HG03558 (cell line): Measurements from ENCODE around the gene SGO2.
"Not testable (repeated sequence)": the region's sequence is repeated elsewhere in the genome, so short reads cannot be mapped to it uniquely, and the experiment has no call there.

Source experiments
- ATAC-seq: cut with Tn5 transposase; IDR thresholded peaks from one replicate; pipeline ENCODE4 v1.9.1; 2021; ENCODE audit warnings: moderate number of reproducible peaks; ENCODE audit not compliant: unreplicated experiment; ENCODE audit errors: extremely low read depth

Gene SGO2

DNA sequence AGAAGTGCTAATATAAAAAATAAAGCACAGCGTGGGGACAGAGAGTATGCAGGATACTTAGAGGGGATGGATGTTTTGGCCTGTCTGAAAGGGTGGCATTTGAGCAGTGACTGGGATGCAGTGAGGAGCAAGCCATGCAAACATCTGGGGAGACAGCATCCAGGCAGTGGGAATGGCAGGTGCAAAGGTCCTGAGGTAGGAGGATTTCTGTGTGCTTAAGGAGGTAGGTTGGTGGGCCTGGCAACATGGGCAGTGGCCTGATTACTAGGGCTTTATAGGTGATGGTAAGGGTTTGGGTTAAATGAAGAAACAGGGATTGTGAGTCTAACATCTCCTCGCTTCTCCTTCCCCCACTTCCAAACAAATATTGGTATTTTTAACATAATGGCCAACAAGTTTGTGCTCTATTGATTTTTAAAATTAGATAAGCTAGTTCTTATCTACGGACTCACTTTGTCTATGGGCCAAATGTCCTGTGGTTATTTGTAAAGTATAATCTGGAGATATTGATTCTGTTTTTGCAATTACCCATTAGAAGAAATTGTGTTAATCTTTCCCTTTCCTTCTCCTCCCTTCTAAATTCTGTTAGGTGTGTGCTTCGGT lies 62.2 kb downstream of the SGO2 start:
- no peak for ATAC-seq

GRCh38 chr2:200590090-200590489 lies 64.1 kb downstream of the SGO2 start:
- ATAC-seq, result no peak

DNA sequence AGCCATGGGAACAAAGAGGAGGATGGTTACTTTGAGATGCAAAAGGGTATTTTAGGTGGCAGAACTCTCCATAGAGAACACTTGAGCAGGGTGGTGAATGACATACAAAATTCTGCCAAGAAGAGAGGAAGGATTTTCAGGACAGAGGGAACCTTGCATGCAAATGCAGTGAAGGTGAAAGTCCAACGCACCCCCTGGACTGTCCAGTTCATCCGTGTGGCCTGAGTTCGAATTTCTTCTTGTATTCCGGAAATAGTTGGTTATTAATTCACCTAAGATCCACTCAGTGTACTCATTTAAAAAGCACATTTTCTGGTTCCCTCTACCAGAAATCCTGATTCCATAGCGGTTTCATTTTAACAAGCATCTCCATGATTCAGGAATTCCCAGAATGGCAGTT lies 65.3 kb downstream of the SGO2 start:
- ATAC-seq, result no peak

- no peak for ATAC-seq
Observed at GRCh38 chr2:200592406-200593075, 66.5 kb downstream of the SGO2 start.

- ATAC-seq, result no peak
Observed at GRCh38 chr2:200593905-200594304, 67.9 kb downstream of the SGO2 start.

- ATAC-seq, result no peak
Observed at GRCh38 chr2:200595913-200596312, 69.9 kb downstream of the SGO2 start.

- ATAC-seq, result no peak
Observed at GRCh38 chr2:200596774-200597570, 71.0 kb downstream of the SGO2 start.

DNA sequence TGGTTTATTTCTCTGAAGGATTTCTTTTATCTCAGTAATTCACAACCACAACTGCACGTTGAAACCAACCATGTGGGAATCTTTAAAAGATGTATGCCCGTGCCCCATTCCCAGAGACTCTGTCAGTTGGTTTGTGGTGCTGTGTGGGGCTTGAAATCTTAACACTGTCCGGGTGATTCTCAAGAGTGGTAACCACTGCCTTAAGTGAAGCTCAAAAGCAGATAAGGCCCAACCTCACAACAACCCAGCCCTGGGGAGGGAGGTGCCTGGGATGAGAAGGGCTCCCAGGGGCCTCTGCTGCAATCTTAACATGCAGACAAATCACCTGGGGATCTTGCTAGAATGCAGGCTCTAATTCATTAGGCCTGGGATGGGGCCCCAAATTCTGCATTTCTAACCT lies 73.2 kb downstream of the SGO2 start:
- no peak for ATAC-seq

GRCh38 chr2:200600549-200601225 lies 74.7 kb downstream of the SGO2 start:
- ATAC-seq, result no peak

DNA sequence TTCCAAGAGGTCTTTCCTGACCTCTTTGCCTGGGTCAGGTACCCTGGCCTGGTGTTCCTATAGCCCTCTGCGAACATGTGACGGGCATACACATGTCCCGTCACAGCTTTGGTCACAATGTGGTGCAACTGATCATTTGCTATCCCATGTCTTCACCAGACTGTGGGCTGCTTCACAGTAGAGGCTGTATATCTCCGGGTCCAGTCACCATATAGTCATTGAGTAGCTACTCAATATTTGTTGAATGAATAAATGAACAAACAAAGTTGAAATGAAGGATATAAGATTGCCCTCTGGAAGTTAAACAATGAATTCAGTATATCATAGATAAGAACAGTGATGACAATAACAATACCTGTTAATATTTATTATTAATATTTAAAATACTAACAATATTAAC lies 76.6 kb downstream of the SGO2 start:
- ATAC-seq, result no peak

- no peak for ATAC-seq
Observed at GRCh38 chr2:200603972-200604371, 78.0 kb downstream of the SGO2 start.

GRCh38 chr2:200604571-200605255 lies 78.7 kb downstream of the SGO2 start:
- ATAC-seq, result no peak

DNA sequence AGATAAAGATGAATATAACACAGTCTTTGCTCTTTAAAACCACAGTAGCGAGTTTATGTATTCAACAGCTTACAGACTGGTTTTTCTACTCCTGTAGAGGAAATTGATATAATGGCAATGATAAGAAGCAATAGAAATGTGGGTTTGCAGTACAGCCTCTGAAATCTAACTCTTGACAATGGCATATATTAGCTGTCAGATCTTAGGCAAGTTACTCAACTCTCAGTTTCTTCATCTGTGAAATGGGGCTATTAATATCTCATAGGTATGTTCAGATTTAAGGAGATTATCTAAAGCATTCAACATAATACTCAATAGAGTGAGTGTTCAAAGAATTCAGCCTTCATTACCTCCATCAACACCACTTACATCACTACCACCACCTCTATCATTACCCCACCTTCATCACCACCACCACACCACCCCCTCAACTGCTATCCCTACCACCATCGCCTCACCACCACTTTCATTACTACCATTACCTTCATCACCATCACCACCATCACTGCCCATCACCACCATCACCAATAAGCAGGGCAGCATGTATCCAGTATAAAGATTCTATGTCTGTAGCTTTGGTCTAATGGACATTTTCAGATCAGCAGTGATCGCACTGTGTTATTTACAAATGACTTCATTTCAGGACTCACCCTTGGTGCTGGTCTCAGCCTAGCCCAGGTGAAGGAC lies 82.5 kb downstream of the SGO2 start:
- ATAC-seq, result no peak

GRCh38 chr2:200609028-200609614 lies 83.1 kb downstream of the SGO2 start:
- no peak for ATAC-seq

DNA sequence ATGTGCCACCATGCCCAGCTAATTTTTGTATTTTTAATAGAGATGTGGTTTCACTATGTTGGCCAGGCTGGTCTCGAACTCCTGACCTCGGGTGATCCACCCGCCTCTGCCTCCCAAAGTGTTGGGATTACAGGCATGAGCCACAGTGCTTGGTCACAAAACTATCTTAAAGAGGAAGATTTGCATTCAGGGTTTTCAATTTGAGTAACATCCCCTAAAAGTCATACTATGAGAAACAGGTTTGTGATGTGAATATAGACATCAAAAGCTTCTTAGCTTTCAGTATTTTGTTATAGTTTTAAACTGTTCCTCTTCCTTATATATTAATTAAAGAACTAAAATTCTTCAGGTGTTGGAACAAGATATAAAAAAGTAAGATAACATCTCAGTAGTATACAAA lies 84.2 kb downstream of the SGO2 start:
- ATAC-seq, result not testable (repeated sequence)

GRCh38 chr2:200613692-200614091 lies 87.7 kb downstream of the SGO2 start:
- no peak for ATAC-seq

DNA sequence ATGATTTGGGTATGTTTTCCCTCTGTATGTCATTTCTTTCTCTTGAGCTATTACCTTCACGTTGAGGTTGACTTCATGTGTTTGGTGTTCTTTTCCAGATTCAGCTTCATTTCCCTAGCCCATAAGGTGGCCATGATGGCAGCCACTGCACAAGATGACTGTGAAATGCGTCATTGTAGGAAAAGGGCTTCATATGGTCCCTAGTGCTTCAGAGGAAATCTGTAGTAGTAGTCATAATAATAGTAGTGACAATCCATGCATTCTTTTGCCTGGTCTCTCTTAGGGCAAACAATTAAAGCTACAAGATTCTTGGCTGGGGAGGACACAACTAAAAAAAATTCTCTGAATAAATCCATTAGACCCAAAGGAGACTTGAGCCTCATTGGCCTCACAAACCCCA lies 88.2 kb downstream of the SGO2 start:
- ATAC-seq, result no peak

DNA sequence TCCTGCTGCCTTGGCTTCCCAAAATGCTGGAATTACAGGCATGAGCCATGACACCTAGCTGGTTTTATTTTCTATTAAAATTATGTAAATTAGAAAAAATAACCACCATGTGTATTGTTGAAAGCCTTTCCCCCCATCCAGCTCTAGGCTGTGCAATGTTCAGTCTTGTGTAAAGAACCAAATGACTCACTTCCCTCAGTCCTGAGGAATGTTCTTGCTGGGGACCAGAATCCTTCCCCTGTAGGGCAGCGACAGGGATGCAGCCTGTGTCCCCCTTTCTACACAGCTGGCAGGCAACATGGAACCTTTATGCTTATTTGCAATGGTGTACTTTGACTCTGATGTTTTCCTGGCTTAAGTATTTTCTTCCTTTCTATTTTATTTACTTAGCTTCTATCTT lies 89.2 kb downstream of the SGO2 start:
- no peak for ATAC-seq

DNA sequence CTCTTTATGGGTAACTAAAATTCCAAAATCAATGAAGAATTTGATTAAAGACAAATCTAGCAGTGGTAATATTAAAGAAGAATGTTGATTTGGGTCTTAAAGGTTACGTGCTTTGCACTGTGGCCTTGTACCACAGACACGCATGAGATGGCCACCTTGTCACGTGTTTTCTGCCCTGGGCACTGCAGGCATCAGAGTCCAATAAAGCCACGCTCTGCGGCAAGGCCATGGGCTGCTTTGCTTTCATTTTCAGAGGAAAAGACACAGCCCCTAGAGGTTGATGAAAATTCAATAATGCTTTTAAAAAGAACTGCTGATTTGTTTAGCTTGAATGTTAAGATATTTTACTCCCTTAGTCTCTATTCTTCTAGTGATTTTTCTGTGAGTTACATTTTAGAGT lies 90.2 kb downstream of the SGO2 start:
- ATAC-seq, result no peak
